Sigmoid colon (tissue), 7 donors: ENCODE data around the gene ZNF729. TPM values are rescaled to one million over a fixed set of nuclear protein-coding genes. Genes with fewer than 3 reads are reported as not detected.
"Not testable (repeated sequence)": the region's sequence is repeated elsewhere in the genome, so short reads cannot be mapped to it uniquely, and the experiment has no call there.

Source experiments
- DNase-seq: peaks from one replicate; pipeline ENCODE4 v3.0.0-alpha.2; 2019
- H3K27ac ChIP-seq, 4 donors: fragments of 200-600 bp; sonication (generic); one replicate each; pipeline ENCODE4 v1.5.1; 2016 to 2019; ENCODE audit warnings: mild to moderate bottlenecking in 1 of 4
- H3K27me3 ChIP-seq, 3 donors: fragments of 200-600 bp; sonication (generic); one replicate each; pipeline ENCODE4 v1.5.1; 2019; ENCODE audit warnings: mild to moderate bottlenecking in 1 of 3
- H3K36me3 ChIP-seq, 4 donors: fragments of 200-600 bp; sonication (generic); one replicate each; pipeline ENCODE4 v1.5.1; 2016 to 2019
- H3K4me1 ChIP-seq, 4 donors: fragments of 200-600 bp; sonication (generic); one replicate each; pipeline ENCODE4 v1.5.1; 2017 to 2019
- H3K4me3 ChIP-seq, 4 donors: fragments of 200-600 bp; sonication (generic); one replicate each; pipeline ENCODE4 v1.5.1; 2017 to 2019; ENCODE audit warnings: mild to moderate bottlenecking in 2 of 4, moderate library complexity in 1 of 4
- H3K9me3 ChIP-seq, 4 donors: fragments of 200-600 bp in 3 of 4; sonication (generic) in 3 of 4; one replicate each; pipeline versions ENCODE4 v1.5.1 to v1.6.1; 2013 to 2019
- EP300 ChIP-seq, 4 donors: sonication (generic); formaldehyde crosslinking; IDR thresholded peaks; one replicate each; pipeline ENCODE4 v1.6.1; 2017; ENCODE audit warnings: antibody characterized with exemption in 4 of 4
- POLR2A ChIP-seq, 2 donors: fragments of 450-650 bp; IDR thresholded peaks; one replicate each; pipeline ENCODE4 v1.6.1; 2016; ENCODE audit warnings: antibody characterized with exemption in 2 of 2, mild to moderate bottlenecking in 2 of 2, moderate library complexity in 2 of 2
- POLR2AphosphoS5 ChIP-seq, 4 donors: sonication (generic); formaldehyde crosslinking; IDR thresholded peaks; one replicate each; pipeline ENCODE4 v1.6.1; 2017; ENCODE audit warnings: antibody characterized with exemption in 4 of 4
- WGBS, 2 donors: extraction: QIAGEN DNeasy Blood & Tissue Kit; methylation state at CpG; one replicate each; pipeline ENCODE4 v1.1.7; 2013; 5-methylcytosine and 5-hydroxymethylcytosine counted together
- intact Hi-C: fragments of 100-400 bp; cut with DNase I; formaldehyde crosslinking; loops from one replicate; pipeline ENCODE4 v1.15.1; 2023
- polyA plus RNA-seq, 3 donors: library from polyadenylated mRNA; stranded (reverse); fragments of 200-250 nt; gene quantifications; one replicate each; pipeline ENCODE4 v1.2.3, GENCODE V29; 2013
- total RNA-seq, 4 donors: library from RNA; depleted of rRNA; stranded (reverse); fragments of >200 nt; gene quantifications; one replicate each; pipeline ENCODE4 v1.1.0, GENCODE V29; 2016
- TF ChIP-seq, protein P1 (sequence below), 4 experiments: fragments of 450-650 bp in 3 of 4; fragments of 200-600 bp in 1 of 4; IDR thresholded peaks; one replicate each; pipeline ENCODE4 v1.5.1; 2016 to 2019; ENCODE audit warnings: antibody characterized with exemption in 4 of 4, mild to moderate bottlenecking in 3 of 4, moderate library complexity in 2 of 4
- donor health status: healthy with polysubstance abuse.
- donor health status: Bipolar disorder and iron deficiency.
- donor health status: healthy.

Gene ZNF729
- total and polyA plus RNA-seq, 7 donors, result not detected

DNA sequence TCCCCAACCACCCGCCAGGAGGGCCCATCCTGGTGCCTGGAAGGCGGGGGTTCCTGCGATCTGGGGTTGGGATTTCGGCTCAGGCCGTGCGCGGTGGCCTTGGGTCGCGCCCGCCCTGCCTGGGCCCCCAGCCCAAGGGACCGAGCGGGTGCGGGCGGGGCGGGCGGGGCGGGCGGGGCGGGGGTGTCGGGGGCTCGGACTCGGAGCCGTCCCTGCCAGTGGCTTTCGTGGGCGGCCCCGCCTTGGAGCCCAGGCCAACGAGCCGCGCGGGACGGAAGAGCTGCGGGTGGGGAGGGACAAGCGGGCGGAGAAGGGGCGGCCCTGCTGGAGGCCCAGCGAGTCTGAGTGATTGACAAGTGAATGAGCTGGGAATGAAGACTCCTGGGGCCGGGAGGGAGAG lies 24.6 kb upstream of the ZNF729 start:
- WGBS, 2 donors, result 20 to 48% methylated on average over 37 of the region's 37 CpGs
- H3K36me3 ChIP-seq, result no peaks in the 10 kb centered on the region
- peaks cover 0 to 21% (median 0%) of the 10 kb centered on the region in 4 donors for H3K9me3 ChIP-seq
- peaks cover 0 to 8% (median 3%) of the 10 kb centered on the region in 3 donors for H3K27me3 ChIP-seq
- intact Hi-C loops, result no loop called here
- no peak for DNase-seq
- no peak overlapping the region for H3K27ac ChIP-seq
- no peaks in the 10 kb centered on the region for H3K4me1 ChIP-seq
- no peak overlapping the region for H3K4me3 ChIP-seq
- TF ChIP-seq POLR2AphosphoS5 (IDR thresholded peaks at IDR 0.05), result no peak
- TF ChIP-seq, protein P1, sequence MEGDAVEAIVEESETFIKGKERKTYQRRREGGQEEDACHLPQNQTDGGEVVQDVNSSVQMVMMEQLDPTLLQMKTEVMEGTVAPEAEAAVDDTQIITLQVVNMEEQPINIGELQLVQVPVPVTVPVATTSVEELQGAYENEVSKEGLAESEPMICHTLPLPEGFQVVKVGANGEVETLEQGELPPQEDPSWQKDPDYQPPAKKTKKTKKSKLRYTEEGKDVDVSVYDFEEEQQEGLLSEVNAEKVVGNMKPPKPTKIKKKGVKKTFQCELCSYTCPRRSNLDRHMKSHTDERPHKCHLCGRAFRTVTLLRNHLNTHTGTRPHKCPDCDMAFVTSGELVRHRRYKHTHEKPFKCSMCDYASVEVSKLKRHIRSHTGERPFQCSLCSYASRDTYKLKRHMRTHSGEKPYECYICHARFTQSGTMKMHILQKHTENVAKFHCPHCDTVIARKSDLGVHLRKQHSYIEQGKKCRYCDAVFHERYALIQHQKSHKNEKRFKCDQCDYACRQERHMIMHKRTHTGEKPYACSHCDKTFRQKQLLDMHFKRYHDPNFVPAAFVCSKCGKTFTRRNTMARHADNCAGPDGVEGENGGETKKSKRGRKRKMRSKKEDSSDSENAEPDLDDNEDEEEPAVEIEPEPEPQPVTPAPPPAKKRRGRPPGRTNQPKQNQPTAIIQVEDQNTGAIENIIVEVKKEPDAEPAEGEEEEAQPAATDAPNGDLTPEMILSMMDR (IDR thresholded peaks at IDR 0.05), result no peak
- TF ChIP-seq POLR2A (IDR thresholded peaks at IDR 0.05), result no peak
- no peak for TF ChIP-seq EP300 (IDR thresholded peaks at IDR 0.05)

DNA sequence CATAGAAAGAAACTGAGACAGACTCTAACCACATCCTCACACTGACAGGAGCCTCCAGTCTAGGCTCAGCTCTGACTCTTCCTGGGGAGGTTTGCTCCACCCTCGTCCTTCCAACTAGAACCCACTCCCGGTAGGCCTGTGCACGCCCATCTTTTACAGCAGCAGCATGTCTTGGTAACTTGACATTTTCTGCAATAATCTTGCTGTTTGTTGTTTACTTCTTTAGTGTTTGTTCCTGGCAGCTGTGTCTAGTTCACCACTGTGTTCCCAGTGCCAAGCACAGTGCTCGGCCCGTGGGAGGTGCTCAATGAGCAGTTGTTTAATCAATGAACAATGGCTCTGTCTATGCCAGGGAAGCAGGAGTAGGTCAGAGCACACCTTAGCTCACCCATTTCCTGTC lies 23.1 kb upstream of the ZNF729 start:
- TF ChIP-seq POLR2A (IDR thresholded peaks at IDR 0.05), result no peak
- TF ChIP-seq, protein P1 (IDR thresholded peaks at IDR 0.05), result no peak
- no peak for TF ChIP-seq POLR2AphosphoS5 (IDR thresholded peaks at IDR 0.05)
- TF ChIP-seq EP300 (IDR thresholded peaks at IDR 0.05), result no peak
- no peak for DNase-seq
- no peak overlapping the region for H3K27ac ChIP-seq
- H3K4me1 ChIP-seq, result no peaks in the 10 kb centered on the region
- 81 to 88% methylated on average over 5 of the region's 5 CpGs for WGBS, 2 donors
- H3K4me3 ChIP-seq, result no peak overlapping the region
- intact Hi-C loops, result no loop called here
- peaks cover 0 to 8% (median 3%) of the 10 kb centered on the region in 3 donors for H3K27me3 ChIP-seq
- no peaks in the 10 kb centered on the region for H3K36me3 ChIP-seq
- H3K9me3 ChIP-seq, result peaks cover 0 to 21% (median 0%) of the 10 kb centered on the region in 4 donors

DNA sequence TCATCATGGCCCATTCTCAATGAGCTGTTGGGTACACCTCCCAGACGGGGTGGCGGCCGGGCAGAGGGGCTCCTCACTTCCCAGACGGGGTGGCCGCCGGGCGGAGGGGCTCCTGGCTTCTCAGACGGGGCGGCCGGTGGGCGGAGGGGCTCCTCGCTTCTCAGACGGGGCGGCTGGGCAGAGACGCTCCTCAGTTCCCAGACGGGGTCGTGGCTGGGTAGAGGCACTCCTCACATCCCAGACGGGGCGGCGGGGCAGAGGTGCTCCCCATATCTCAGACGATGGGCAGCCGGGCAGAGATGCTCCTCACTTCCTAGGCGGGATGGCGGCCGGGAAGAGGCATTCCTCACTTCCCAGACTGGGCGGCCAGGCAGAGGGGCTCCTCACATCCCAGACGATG lies 35.3 kb downstream of the ZNF729 start:
- H3K36me3 ChIP-seq, intact Hi-C loops, H3K4me3 ChIP-seq, DNase-seq, H3K27me3 ChIP-seq, H3K27ac ChIP-seq, H3K4me1 ChIP-seq: not testable (repeated sequence)
- peaks cover 0 to 18% (median 2%) of the 10 kb centered on the region in 4 donors for H3K9me3 ChIP-seq
- 93 to 95% methylated on average over 27 of the region's 27 CpGs for WGBS, 2 donors

DNA sequence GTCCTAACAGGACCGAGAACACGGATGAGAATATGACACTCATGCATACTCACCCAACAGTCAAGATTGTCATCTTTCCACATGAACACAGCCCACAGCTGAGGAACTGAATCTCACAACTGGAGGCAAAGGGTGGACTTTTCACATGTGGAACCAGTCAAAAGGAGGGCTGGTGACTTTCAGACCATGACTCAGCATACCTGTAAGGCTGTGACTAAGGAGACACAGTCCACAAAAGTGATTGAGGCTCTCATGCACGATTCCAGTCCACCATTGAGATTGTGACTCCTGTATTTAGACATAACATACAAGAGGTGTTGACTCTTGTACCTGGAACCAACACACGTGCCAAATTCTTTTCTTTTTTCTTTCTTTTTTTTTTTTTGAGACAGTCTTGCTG lies 40.0 kb downstream of the ZNF729 start:
- no peak overlapping the region for H3K4me3 ChIP-seq
- peaks cover 0 to 52% (median 1%) of the 10 kb centered on the region in 4 donors for H3K9me3 ChIP-seq
- TF ChIP-seq, protein P1 (IDR thresholded peaks at IDR 0.05), result no peak
- TF ChIP-seq POLR2A (IDR thresholded peaks at IDR 0.05), result no peak
- H3K36me3 ChIP-seq, result no peaks in the 10 kb centered on the region
- no peak overlapping the region for H3K27ac ChIP-seq
- no peaks in the 10 kb centered on the region for H3K27me3 ChIP-seq
- intact Hi-C loops, result no loop called here
- DNase-seq, result no peak
- 73 to 82% methylated on average over 4 of the region's 4 CpGs for WGBS, 2 donors
- no peaks in the 10 kb centered on the region for H3K4me1 ChIP-seq

DNA sequence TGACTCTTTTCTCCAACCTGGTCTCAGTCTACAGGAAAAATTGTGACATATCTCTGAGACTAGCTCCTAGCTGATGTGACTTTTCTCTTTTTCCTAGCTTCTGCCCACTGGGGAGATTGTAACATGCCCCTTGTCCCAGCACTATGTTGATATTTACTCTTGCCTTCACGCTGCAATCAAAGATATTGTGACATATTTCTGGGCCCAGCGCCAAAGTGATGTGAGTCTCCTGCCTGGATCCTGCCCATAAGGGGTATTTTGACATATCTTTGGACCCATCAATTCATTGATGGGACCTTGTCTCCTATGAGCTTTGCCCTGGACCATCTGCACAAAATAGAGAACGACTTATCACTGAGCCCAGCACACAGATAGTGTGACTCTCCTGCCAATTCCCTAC lies 41.1 kb downstream of the ZNF729 start:
- no peaks in the 10 kb centered on the region for H3K36me3 ChIP-seq
- no peak overlapping the region for H3K27ac ChIP-seq
- TF ChIP-seq POLR2A (IDR thresholded peaks at IDR 0.05) (no peak), EP300 (IDR thresholded peaks at IDR 0.05) (no peak), POLR2AphosphoS5 (IDR thresholded peaks at IDR 0.05) (no peak)
- TF ChIP-seq, protein P1 (IDR thresholded peaks at IDR 0.05), result no peak
- no peaks in the 10 kb centered on the region for H3K4me1 ChIP-seq
- H3K4me3 ChIP-seq, result no peak overlapping the region
- 74 to 83% methylated on average over 3 of the region's 3 CpGs for WGBS, 2 donors
- DNase-seq, result no peak
- H3K9me3 ChIP-seq, result peaks cover 0 to 56% (median 1%) of the 10 kb centered on the region in 4 donors
- no peaks in the 10 kb centered on the region for H3K27me3 ChIP-seq
- intact Hi-C loops, result no loop called here
